Fibroblast of villous mesenchyme (primary cell): Measurements from ENCODE around the gene MTMR8. TPM values are rescaled to one million over a fixed set of nuclear protein-coding genes. Genes with fewer than 3 reads are reported as not detected.
"Not testable (repeated sequence)": the region's sequence is repeated elsewhere in the genome, so short reads cannot be mapped to it uniquely, and the experiment has no call there.

ENCODE experiments used
- DNase-seq: peaks from one replicate; pipeline ENCODE4 v3.0.0-alpha.2; 2010; ENCODE audit warnings: low read depth
- H3K4me3 ChIP-seq: 2 replicates; pipeline ENCODE4 v1.5.1; 2011; ENCODE audit warnings: low read depth, mild to moderate bottlenecking, low read length
- CTCF ChIP-seq: IDR thresholded peaks from 2 replicates; pipeline ENCODE4 v1.5.1; 2012; ENCODE audit warnings: low read depth, mild to moderate bottlenecking, low read length; ENCODE audit not compliant: insufficient read depth
- total RNA-seq: library from RNA; depleted of rRNA; stranded (reverse); fragments of >200 nt; gene quantifications from 2 replicates; pipeline ENCODE4 v1.2.3, GENCODE V29; 2012

The MTMR8 gene
- total RNA-seq, 1 donor, result 0.43 TPM

- H3K4me3 ChIP-seq, result no peak overlapping the region
- DNase-seq, result no peak
- no peak for TF ChIP-seq CTCF
These were observed 2.8 kb upstream of the MTMR8 start for GRCh38 chrX:64398088-64398487.

DNA sequence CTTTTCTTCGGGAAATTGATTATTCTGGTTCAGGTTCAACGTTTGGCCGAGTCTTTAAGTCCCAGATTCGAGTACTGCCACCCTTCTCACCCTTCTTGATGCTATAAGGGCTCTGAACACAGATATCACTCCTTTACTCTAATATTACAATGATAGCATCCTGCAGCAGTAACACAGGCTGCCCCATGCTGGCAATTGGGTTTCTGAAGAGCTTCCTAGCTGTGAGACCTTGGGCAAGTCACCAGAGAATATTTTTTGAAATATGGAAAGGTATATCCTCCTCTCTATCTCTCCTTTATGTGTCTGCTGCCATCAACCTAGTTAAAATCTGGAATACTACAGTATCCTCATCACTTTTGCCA lies 297 bp upstream of the MTMR8 start:
- TF ChIP-seq CTCF, result no peak
- H3K4me3 ChIP-seq, result no peak overlapping the region
- DNase-seq, result no peak

DNA sequence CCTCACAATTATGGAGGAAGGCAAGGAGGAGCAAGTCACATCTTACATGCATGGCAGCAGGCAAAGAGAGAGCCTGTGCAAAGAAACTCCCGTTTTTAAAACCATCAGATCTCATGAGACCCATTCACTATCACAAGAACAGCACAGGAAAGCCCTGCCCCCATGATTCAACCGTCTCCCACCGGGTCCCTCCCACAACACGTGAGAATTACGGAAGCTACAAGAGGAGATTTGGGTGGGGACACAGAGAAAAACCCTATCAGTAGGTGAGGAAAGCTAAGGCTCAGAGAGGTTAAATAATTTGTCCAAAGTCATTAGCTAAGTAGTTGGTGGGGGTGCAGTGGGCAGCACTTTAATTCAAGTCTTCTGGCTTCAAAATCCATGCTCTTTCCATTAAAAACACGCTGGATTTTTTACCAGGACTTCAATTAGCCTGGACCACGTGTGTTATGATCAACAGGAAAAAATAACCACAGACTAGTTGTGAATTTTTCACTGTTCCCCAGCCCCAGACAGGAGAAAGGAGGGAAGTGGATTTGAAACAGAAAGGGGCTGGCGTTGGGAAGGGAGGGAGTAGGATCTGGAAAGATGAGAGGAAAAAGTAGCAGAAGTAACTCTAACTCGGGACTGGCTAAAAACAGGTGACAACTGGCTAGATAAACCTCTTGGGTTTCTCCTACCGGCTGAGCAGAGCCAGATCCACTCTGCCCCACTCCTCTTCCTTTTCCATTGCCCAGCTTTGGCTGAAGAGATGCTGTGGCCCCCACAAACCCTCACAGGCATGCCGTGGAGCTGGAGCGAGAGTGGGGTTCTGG lies 986 bp downstream of the MTMR8 start:
- DNase-seq, result no peak
- no peak for TF ChIP-seq CTCF
- H3K4me3 ChIP-seq, result no peak overlapping the region

GRCh38 chrX:64389489-64389888 lies 5.8 kb downstream of the MTMR8 start:
- no peak for DNase-seq
- no peak for TF ChIP-seq CTCF
- no peak overlapping the region for H3K4me3 ChIP-seq

- not testable (repeated sequence) for H3K4me3 ChIP-seq, DNase-seq
These were observed 14.5 kb downstream of the MTMR8 start for GRCh38 chrX:64380789-64381188.

GRCh38 chrX:64379924-64380323 lies 15.3 kb downstream of the MTMR8 start:
- H3K4me3 ChIP-seq, result no peak overlapping the region
- TF ChIP-seq CTCF, result no peak
- DNase-seq, result no peak

DNA sequence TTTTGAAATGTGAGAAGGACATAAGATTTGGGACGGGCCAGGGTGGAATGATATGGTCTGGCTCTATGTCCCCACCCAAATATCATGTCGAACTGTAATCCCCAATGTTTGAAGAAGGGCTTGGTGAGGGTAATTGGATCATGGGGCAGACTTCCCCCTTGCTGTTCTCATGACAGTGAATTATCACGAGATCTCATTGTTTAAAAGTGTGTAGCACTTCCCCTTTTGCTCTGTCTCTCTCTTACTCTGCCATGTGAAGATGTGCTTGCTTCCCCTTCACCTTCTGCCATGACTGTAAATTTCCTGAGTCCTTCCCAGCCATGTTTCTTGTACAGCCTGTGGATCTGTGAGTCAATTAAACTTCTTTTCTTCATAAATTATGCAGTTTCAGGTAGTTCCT lies 17.5 kb downstream of the MTMR8 start:
- TF ChIP-seq CTCF, result no peak
- no peak for DNase-seq
- no peak overlapping the region for H3K4me3 ChIP-seq
